B cell (primary cell): ENCODE data around the gene KHDC3L. TPM values are rescaled to one million over a fixed set of nuclear protein-coding genes. Genes with fewer than 3 reads are reported as not detected.

ENCODE experiments used
- ATAC-seq: fragments of 200-7000 bp; cut with Tn5 transposase; one replicate; pipeline ENCODE4 v1.10.0; 2021; ENCODE audit warnings: low read depth, mild to moderate bottlenecking, moderate number of reproducible peaks, moderate library complexity
- CTCF ChIA-PET: fragments of 350-600 bp; sonication (Branson Sonifier 250); formaldehyde crosslinking; loops from one replicate; lab custom pipeline; 2021; ENCODE audit warnings: antibody characterized with exemption, inconsistent platforms; lab: Charles Lee
- POLR2A ChIA-PET: fragments of 350-600 bp; sonication (Branson Sonifier 250); formaldehyde crosslinking; loops from one replicate; lab custom pipeline; 2021; ENCODE audit warnings: antibody characterized with exemption; lab: Charles Lee
- DNase-seq: peaks from one replicate; pipeline ENCODE4 v3.0.0; 2013
- H2AFZ ChIP-seq: 2 replicates; pipeline ENCODE4 v1.6.1; 2012; ENCODE audit warnings: mild to moderate bottlenecking, low read depth, low read length; ENCODE audit not compliant: insufficient read depth, poor library complexity, severe bottlenecking
- H3K27ac ChIP-seq, 2 donors: 1 replicate in 1 of 2; 2 replicates in 1 of 2; pipeline ENCODE4 v1.5.1; 2012 to 2013; ENCODE audit warnings: low read length in 2 of 2, mild to moderate bottlenecking in 2 of 2, moderate library complexity in 1 of 2
- H3K27me3 ChIP-seq, 4 experiments: fragments of 200-600 bp in 1 of 4; sonication (generic) in 1 of 4; replicated peaks in 1 of 4; 1 replicate in 2 of 4; 2 replicates in 2 of 4; pipeline versions ENCODE4 v1.6.1 to v1.7.0; 2013 to 2016; ENCODE audit warnings: low read length in 3 of 4, mild to moderate bottlenecking in 2 of 4, mixed read lengths in 1 of 4, moderate library complexity in 1 of 4; ENCODE audit not compliant: insufficient read depth in 4 of 4, control insufficient read depth in 3 of 4; ENCODE audit errors: control extremely low read depth in 1 of 4
- H3K36me3 ChIP-seq, 2 experiments: replicated peaks in 1 of 2; 1 replicate in 1 of 2; 2 replicates in 1 of 2; pipeline versions ENCODE4 v1.6.1 to v1.7.1; 2013; ENCODE audit warnings: low read length in 1 of 2; ENCODE audit not compliant: insufficient read depth in 2 of 2, control insufficient read depth in 1 of 2; ENCODE audit errors: control extremely low read depth in 1 of 2, extremely low read depth in 1 of 2
- H3K4me1 ChIP-seq, 2 donors: fragments of 200-600 bp in 1 of 2; sonication (generic) in 1 of 2; 1 replicate in 1 of 2; 2 replicates in 1 of 2; pipeline versions ENCODE4 v1.5.1 to v1.6.1; 2013 to 2017; ENCODE audit warnings: low read length in 2 of 2; ENCODE audit not compliant: control insufficient read depth in 2 of 2, insufficient read depth in 2 of 2
- H3K4me2 ChIP-seq: replicated peaks from 2 replicates; pipeline ENCODE3; 2012; ENCODE audit warnings: mild to moderate bottlenecking, low read depth, low read length; ENCODE audit not compliant: poor library complexity, severe bottlenecking
- H3K4me3 ChIP-seq, 5 experiments: fragments of 200-600 bp in 1 of 5; sonication (generic) in 1 of 5; 1 replicate in 3 of 5; 2 replicates in 2 of 5; pipeline versions ENCODE4 v1.5.1 to v1.7.0; 2011 to 2016; ENCODE audit warnings: low read length in 4 of 5, mild to moderate bottlenecking in 4 of 5, low read depth in 2 of 5, control low read depth in 1 of 5, moderate library complexity in 1 of 5; ENCODE audit not compliant: insufficient read depth in 1 of 5; ENCODE audit errors: control extremely low read depth in 1 of 5, extremely low read depth in 1 of 5
- H3K79me2 ChIP-seq: fragments of 200-600 bp; sonication (generic); one replicate; pipeline ENCODE4 v1.6.0; 2016; ENCODE audit warnings: low read length; ENCODE audit not compliant: control insufficient read depth, insufficient read depth
- H3K9ac ChIP-seq: fragments of 200-600 bp; sonication (generic); 2 replicates; pipeline ENCODE4 v1.6.1; 2017; ENCODE audit warnings: mild to moderate bottlenecking, low read length, moderate library complexity
- H3K9me3 ChIP-seq, 3 donors: one replicate each; pipeline versions ENCODE4 v1.6.1 to v1.7.1; 2013; ENCODE audit warnings: low read length in 2 of 3; ENCODE audit not compliant: control insufficient read depth in 2 of 3, insufficient read depth in 1 of 3; ENCODE audit errors: control extremely low read depth in 1 of 3
- H4K20me1 ChIP-seq: 2 replicates; pipeline ENCODE4 v1.6.0; 2012; ENCODE audit warnings: mild to moderate bottlenecking, low read length; ENCODE audit not compliant: insufficient read depth, control insufficient read depth, poor library complexity, severe bottlenecking
- H3K27ac Mint-ChIP-seq: one replicate; pipeline ENCODE4 v1.8.0; 2021; ENCODE audit warnings: mixed read lengths
- H3K27me3 Mint-ChIP-seq: one replicate; pipeline ENCODE4 v1.8.0; 2021; ENCODE audit warnings: mixed read lengths
- H3K4me1 Mint-ChIP-seq: one replicate; pipeline ENCODE4 v1.8.0; 2021; ENCODE audit warnings: mixed read lengths
- H3K4me3 Mint-ChIP-seq: one replicate; pipeline ENCODE4 v1.8.0; 2021; ENCODE audit warnings: mixed read lengths
- H3K9me3 Mint-ChIP-seq: one replicate; pipeline ENCODE4 v1.8.0; 2022; ENCODE audit warnings: mixed read lengths; ENCODE audit not compliant: insufficient read depth
- CTCF ChIP-seq: fragments of 200-600 bp; IDR thresholded peaks from one replicate; pipeline ENCODE4 v1.8.0; 2022; ENCODE audit warnings: antibody characterized with exemption, mild to moderate bottlenecking
- EZH2 ChIP-seq: IDR thresholded peaks from 2 replicates; pipeline ENCODE4 v1.6.1; 2012; ENCODE audit warnings: borderline replicate concordance, low read depth, mild to moderate bottlenecking, moderate library complexity, low read length; ENCODE audit not compliant: insufficient read depth, poor library complexity, severe bottlenecking
- WGBS: methylation state at CpG from one replicate; pipeline ENCODE4 v1.1.5; 2013; ENCODE audit warnings: missing lambda C conversion rate; ENCODE audit not compliant: insufficient coverage; 5-methylcytosine and 5-hydroxymethylcytosine counted together
- intact Hi-C: fragments of 100-400 bp; cut with micrococcal nuclease; formaldehyde crosslinking; loops from one replicate; pipeline ENCODE4 v1.10.0; 2022
- polyA plus RNA-seq: library from polyadenylated mRNA; depleted of rRNA; stranded (reverse); fragments of >200 nt; gene quantifications from 2 replicates; pipeline ENCODE4 v1.2.3, GENCODE V29; 2012
- total RNA-seq, 2 donors: library from RNA; stranded (reverse); fragments of 120-200 nt in 1 of 2; gene quantifications; 1 replicate in 1 of 2; 2 replicates in 1 of 2; pipeline versions ENCODE4 v1.2.3 to v1.2.4, GENCODE V29; 2013 to 2022

The KHDC3L gene
- total and polyA plus RNA-seq, 2 donors (not counting 1 experiment from before 2014, with no cell fraction given) = not detected

- DNase-seq (no peak), ATAC-seq (no peak)
- POLR2A ChIA-PET = no interaction called here
- Histone ChIP-seq H4K20me1 (no peaks in the 10 kb centered on the region), H3K79me2 (no peaks in the 10 kb centered on the region), H3K9me3 (no peaks in the 10 kb centered on the region), H3K36me3 (no peaks in the 10 kb centered on the region), H2AFZ (no peak overlapping the region), H3K4me3 (no peak overlapping the region), H3K9ac (no peak overlapping the region), H3K27me3 (no peaks in the 10 kb centered on the region), H3K4me1 (no peaks in the 10 kb centered on the region), H3K4me2 (no peak overlapping the region), H3K27ac (no peak overlapping the region)
- intact Hi-C loops = no loop called here
- H3K27me3 Mint-ChIP-seq = peaks cover 7% of the 10 kb centered on the region
- 96% methylated on average over 12 of the region's 14 CpGs for WGBS
- TF ChIP-seq EZH2 (no peak), CTCF (no peak)
- no peak overlapping the region for H3K4me3 Mint-ChIP-seq
- H3K9me3 Mint-ChIP-seq = no peaks in the 10 kb centered on the region
- H3K27ac Mint-ChIP-seq = no peak overlapping the region
- no peaks in the 10 kb centered on the region for H3K4me1 Mint-ChIP-seq
- CTCF ChIA-PET = no interaction called here
These were observed 1.7 kb downstream of the KHDC3L start for GRCh38 chr6:73364121-73364520.

GRCh38 chr6:73364549-73364948 lies 2.1 kb downstream of the KHDC3L start:
- Histone ChIP-seq H3K4me1 (no peaks in the 10 kb centered on the region), H2AFZ (no peak overlapping the region), H3K79me2 (no peaks in the 10 kb centered on the region), H3K27me3 (no peaks in the 10 kb centered on the region), H3K36me3 (no peaks in the 10 kb centered on the region), H3K9me3 (peaks cover 0 to under 1% (median 0%) of the 10 kb centered on the region in 3 donors), H3K27ac (no peak overlapping the region), H4K20me1 (no peaks in the 10 kb centered on the region), H3K4me3 (no peak overlapping the region), H3K9ac (no peak overlapping the region), H3K4me2 (no peak overlapping the region)
- Mint-ChIP-seq H3K4me1 (no peaks in the 10 kb centered on the region), H3K27ac (no peak overlapping the region), H3K4me3 (no peak overlapping the region), H3K9me3 (no peaks in the 10 kb centered on the region), H3K27me3 (peaks cover 7% of the 10 kb centered on the region)
- TF ChIP-seq EZH2 (no peak), CTCF (no peak)
- ChIA-PET POLR2A (no interaction called here), CTCF (interaction anchor here (1.4 kb wide), 1 partner anchor 36 kb away, joined by 3 read pairs; no protein-coding TSS in a partner anchor)
- DNase-seq (no peak), ATAC-seq (no peak)
- intact Hi-C loops = no loop called here
- WGBS = 98% methylated on average over 6 of the region's 9 CpGs
